Measurements from ENCODE around the gene SYTL3. TPM values are rescaled to one million over a fixed set of nuclear protein-coding genes. Genes with fewer than 3 reads are reported as not detected.

The SYTL3 gene
- total and polyA plus RNA-seq, 7 donors: 1.7 to 17.3 (median 4.1) TPM

DNA sequence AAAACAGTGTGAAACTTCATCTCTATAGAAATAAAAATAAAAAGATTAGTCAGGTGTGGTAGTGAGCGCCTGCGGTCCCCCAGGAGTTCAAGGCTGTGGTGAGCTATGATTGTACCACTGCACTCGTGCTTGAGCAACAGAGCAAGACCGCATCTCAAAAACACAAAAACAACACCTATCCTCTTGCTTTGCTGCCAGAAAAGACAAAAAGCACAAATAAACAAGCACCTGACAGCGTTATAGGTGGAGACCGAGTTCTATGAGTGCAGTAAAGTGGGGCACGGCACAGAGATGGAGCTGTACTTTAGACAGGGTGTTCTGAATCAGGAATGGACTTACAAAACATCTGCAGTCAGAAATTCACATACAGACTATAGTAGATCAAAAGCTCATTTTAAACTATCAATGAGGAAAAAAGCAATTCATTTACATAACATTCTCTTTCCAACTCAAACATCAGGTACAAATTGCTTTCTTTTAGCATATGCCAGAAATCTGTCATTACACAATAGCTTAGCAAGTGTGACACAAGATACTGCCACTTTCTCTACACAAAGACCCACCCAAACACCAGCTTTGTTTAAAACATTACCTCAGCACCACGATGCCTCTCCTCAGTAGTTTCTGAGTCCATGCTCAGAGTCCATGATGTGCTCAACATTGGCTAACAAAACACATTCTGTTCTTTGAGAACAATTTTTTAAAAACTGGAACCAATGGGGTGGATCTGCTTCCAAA is 159.3 kb downstream of the SYTL3 start:
- Histone ChIP-seq H3K4me1 (no peaks in the 10 kb centered on the region), H3K36me3 (ENCODE audit: insufficient read depth in 1 of 2, low read depth in 1 of 2) (no peaks in the 10 kb centered on the region), H3K4me3 (no peak overlapping the region), H3K27ac (no peak overlapping the region), H3K27me3 (ENCODE audit: insufficient read depth in 3 of 3, low read length in 2 of 3) (no peaks in the 10 kb centered on the region), H3K9me3 (no peaks in the 10 kb centered on the region)
- intact Hi-C loops (cut with DNase I): no loop called here
- no peak for TF ChIP-seq CTCF (IDR thresholded peaks at IDR 0.05)
- WGBS, 3 donors: 81 to 90% (median 84%) methylated on average over 8 of the region's 8 CpGs
- DNase-seq: no peak
- ATAC-seq: no peak

GRCh38 chr6:158810155-158811095 is 160.6 kb downstream of the SYTL3 start:
- no peaks in the 10 kb centered on the region for H3K27me3 ChIP-seq (ENCODE audit: insufficient read depth in 3 of 3, low read length in 2 of 3)
- no peaks in the 10 kb centered on the region for H3K9me3 ChIP-seq
- ATAC-seq: no peak
- no peak for DNase-seq
- intact Hi-C loops (cut with DNase I): no loop called here
- no peak overlapping the region for H3K27ac ChIP-seq
- H3K4me3 ChIP-seq: no peak overlapping the region
- H3K36me3 ChIP-seq (ENCODE audit: insufficient read depth in 1 of 2, low read depth in 1 of 2): no peaks in the 10 kb centered on the region
- WGBS, 3 donors: 69 to 77% (median 73%) methylated on average over 9 of the region's 9 CpGs
- no peaks in the 10 kb centered on the region for H3K4me1 ChIP-seq
- no peak for TF ChIP-seq CTCF (IDR thresholded peaks at IDR 0.05)

DNA sequence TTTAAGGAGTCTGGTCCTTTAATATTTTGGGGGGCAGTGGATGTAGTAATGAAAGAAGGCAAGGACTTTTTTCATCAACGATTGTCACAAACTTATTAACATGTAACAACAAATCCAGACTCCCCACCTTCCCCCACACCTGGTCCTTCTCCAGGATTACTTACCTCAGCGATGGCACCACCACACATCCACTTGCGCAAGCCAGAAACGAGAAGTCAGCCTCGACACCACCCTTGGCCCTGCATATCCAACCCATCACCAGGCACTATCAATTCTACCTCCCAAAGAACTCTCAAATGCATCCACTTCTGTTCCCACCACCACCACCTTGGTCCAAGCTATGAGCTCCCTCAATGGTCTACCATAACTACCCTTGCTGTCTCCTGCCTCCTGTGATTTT is 162.8 kb downstream of the SYTL3 start:
- no peaks in the 10 kb centered on the region for H3K27me3 ChIP-seq (ENCODE audit: insufficient read depth in 3 of 3, low read length in 2 of 3)
- no peak for TF ChIP-seq CTCF (IDR thresholded peaks at IDR 0.05)
- DNase-seq: no peak
- 77 to 91% (median 84%) methylated on average over 5 of the region's 5 CpGs for WGBS, 3 donors
- ATAC-seq: no peak
- peaks cover 19% of the 10 kb centered on the region for H3K4me1 ChIP-seq
- intact Hi-C loops (cut with DNase I): no loop called here
- no peaks in the 10 kb centered on the region for H3K9me3 ChIP-seq
- no peak overlapping the region for H3K4me3 ChIP-seq
- no peak overlapping the region for H3K27ac ChIP-seq
- no peaks in the 10 kb centered on the region for H3K36me3 ChIP-seq (ENCODE audit: insufficient read depth in 1 of 2, low read depth in 1 of 2)

DNA sequence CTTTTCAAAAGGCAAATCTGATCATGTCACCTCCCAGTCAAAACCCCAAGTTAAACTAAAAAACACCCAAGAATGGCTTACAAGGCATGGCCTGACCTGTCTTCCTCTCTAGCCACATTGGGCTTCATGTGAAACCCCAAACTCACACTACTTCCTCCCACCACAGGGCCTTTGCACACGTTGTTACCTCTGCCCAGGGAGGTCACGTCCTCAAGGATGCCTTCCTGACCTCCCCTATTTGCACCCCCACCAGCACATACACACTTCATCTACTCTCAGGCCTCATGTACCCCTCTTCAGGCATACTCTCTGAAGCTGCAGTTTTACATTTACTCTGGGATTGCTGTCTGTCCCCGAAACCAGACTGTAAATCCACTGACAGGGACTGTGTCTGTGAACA is 163.2 kb downstream of the SYTL3 start:
- H3K27me3 ChIP-seq (ENCODE audit: insufficient read depth in 3 of 3, low read length in 2 of 3): no peaks in the 10 kb centered on the region
- no peak overlapping the region for H3K4me3 ChIP-seq
- no peaks in the 10 kb centered on the region for H3K9me3 ChIP-seq
- H3K27ac ChIP-seq: no peak overlapping the region
- TF ChIP-seq CTCF (IDR thresholded peaks at IDR 0.05): no peak
- DNase-seq (no peak), ATAC-seq (no peak)
- WGBS, 3 donors: 84 to 91% (median 87%) methylated on average over 3 of the region's 3 CpGs
- intact Hi-C loops (cut with DNase I): no loop called here
- no peaks in the 10 kb centered on the region for H3K36me3 ChIP-seq (ENCODE audit: insufficient read depth in 1 of 2, low read depth in 1 of 2)
- H3K4me1 ChIP-seq: peaks cover 21% of the 10 kb centered on the region

Other genes with a start within 250 kb of the SYTL3 start
- gene TMEM181, start 90.0 kb upstream of the SYTL3 start, total RNA-seq: 10 to 100 TPM in 3 of 4 donors, 1 to 10 TPM in 1; 7.8 to 12.9 (median 11.5) TPM
- 10 to 100 TPM in 2 of 3 donors, 1 to 10 TPM in 1; 6.8 to 16.2 (median 13.2) TPM for gene TMEM181, start 90.0 kb upstream of the SYTL3 start, polyA plus RNA-seq
- 100 to 1,000 TPM; 112 to 146 (median 135) TPM for gene DYNLT1, start 5.3 kb upstream of the SYTL3 start, total RNA-seq
- gene DYNLT1, start 5.3 kb upstream of the SYTL3 start, polyA plus RNA-seq: 100 to 1,000 TPM; 150 to 202 (median 177) TPM
- 10 to 100 TPM; 25.9 to 61.7 (median 33.3) TPM for gene EZR, start 169.3 kb downstream of the SYTL3 start, total RNA-seq
- 10 to 100 TPM; 19.1 to 32.5 (median 30.9) TPM for gene EZR, start 169.3 kb downstream of the SYTL3 start, polyA plus RNA-seq

Data from psoas muscle (tissue), 8 donors.